Motor neuron (in vitro differentiated cells): ENCODE measurements around the gene FLRT1. TPM values are rescaled to one million over a fixed set of nuclear protein-coding genes. Genes with fewer than 3 reads are reported as not detected.
A peak's percentile ranks its signal among the peaks of the same experiment; 100 is the strongest.

ENCODE experiments used
- ATAC-seq, 8 experiments: fragments of 200-7000 bp; cut with Tn5 transposase; replicated peaks in 6 of 8; 2 replicates each; pipeline ENCODE4 v1.8.0; 2021; ENCODE audit warnings: mild to moderate bottlenecking in 8 of 8, moderate library complexity in 8 of 8
- H3K27ac ChIP-seq, 2 donors: fragments of 250-450 bp; sonication (Bioruptor Pico); 2 replicates each; pipeline ENCODE4 v1.9.0; 2021; ENCODE audit warnings: antibody characterized with exemption in 2 of 2, mild to moderate bottlenecking in 2 of 2, moderate library complexity in 1 of 2
- H3K4me1 ChIP-seq, 2 donors: fragments of 250-450 bp; sonication (Bioruptor Pico); replicated peaks in 1 of 2; 2 replicates each; pipeline ENCODE4 v1.6.1; 2021; ENCODE audit warnings: antibody characterized with exemption in 2 of 2, mild to moderate bottlenecking in 2 of 2, moderate library complexity in 1 of 2
- H3K4me3 ChIP-seq, 5 donors: fragments of 250-450 bp; sonication (Bioruptor Pico); 2 replicates each; pipeline ENCODE4 v1.9.0; 2021; ENCODE audit warnings: antibody characterized with exemption in 5 of 5, mild to moderate bottlenecking in 5 of 5, moderate library complexity in 4 of 5
- WGBS, 10 experiments: fragments of 450-650 bp; shearing (Covaris generic); methylation state at CpG; one replicate each; pipeline ENCODE4 v1.0.0; 2022; 5-methylcytosine and 5-hydroxymethylcytosine counted together
- in situ Hi-C, 9 experiments: fragments of 400-800 bp; cut with MboI; loops; one replicate each; pipeline ENCODE4 v1.15.0; 2021; ENCODE audit warnings: low sequenced_read_pairs in 9 of 9, low pct_unique_long_range_greater_than_20kb in 2 of 9; ENCODE audit not compliant: unreplicated experiment in 9 of 9
- total RNA-seq, 8 experiments: library from RNA; unstranded; fragments of 300-600 nt; gene quantifications; 2 replicates each; pipeline versions ENCODE4 v1.2.3 to v1.2.4, GENCODE V29; 2022

FLRT1 gene
- total RNA-seq, 8 experiments from 2014 or later: 0.31 to 10.1 (median 3.6) TPM

GRCh38 chr11:64056861-64057260, 21.1 kb downstream of the FLRT1 start:
- Histone ChIP-seq H3K4me3 (no peak overlapping the region), H3K4me1 (peaks cover 56 to 60% of the 10 kb centered on the region in 2 donors), H3K27ac (no peak overlapping the region)
- in situ Hi-C loops: no loop called here
- no peak for ATAC-seq
- WGBS, 10 experiments: 53 to 94% (median 76%) methylated on average over 2 to 6 of the region's 13 CpGs; no CpG with 5 or more reads in 6 of the 10 experiments

GRCh38 chr11:64057890-64058289, 22.2 kb downstream of the FLRT1 start:
- ATAC-seq: no peak
- in situ Hi-C loops: no loop called here
- no peak overlapping the region for H3K27ac ChIP-seq
- peaks cover 57 to 60% of the 10 kb centered on the region in 2 donors for H3K4me1 ChIP-seq
- H3K4me3 ChIP-seq: no peak overlapping the region
- WGBS, 10 experiments: 74 to 100% (median 96%) methylated on average over 1 to 9 of the region's 10 CpGs; no CpG with 5 or more reads in 4 of the 10 experiments

GRCh38 chr11:64058494-64058893, 22.8 kb downstream of the FLRT1 start:
- H3K4me3 ChIP-seq: no peak overlapping the region
- no CpG with 5 or more reads among the region's 17 CpGs for WGBS, 10 experiments
- no peak for ATAC-seq
- H3K27ac ChIP-seq: no peak overlapping the region
- in situ Hi-C loops: no loop called here
- peaks cover 58 to 60% of the 10 kb centered on the region in 2 donors for H3K4me1 ChIP-seq

- no peak for ATAC-seq
- peak overlapping the region in 1 of 2 donors; percentile 33 for H3K27ac ChIP-seq
- 15 to 80% (median 53%) methylated on average over 1 to 6 of the region's 24 CpGs; no CpG with 5 or more reads in 7 of the 10 experiments for WGBS, 10 experiments
- H3K4me3 ChIP-seq: no peak overlapping the region
- H3K4me1 ChIP-seq: peaks cover 62 to 64% of the 10 kb centered on the region in 2 donors
- in situ Hi-C loops: no loop called here
Observed at GRCh38 chr11:64059339-64060140, 23.8 kb downstream of the FLRT1 start.

GRCh38 chr11:64060263-64060860, 24.6 kb downstream of the FLRT1 start:
- peaks cover 59 to 61% of the 10 kb centered on the region in 2 donors for H3K4me1 ChIP-seq
- ATAC-seq: peak in 3 of 8 experiments; percentile 6 to 15 (median 12)
- WGBS, 10 experiments: 0 to 80% (median 2%) methylated on average over 1 to 17 of the region's 35 CpGs; no CpG with 5 or more reads in 5 of the 10 experiments
- in situ Hi-C loops: no loop called here
- H3K4me3 ChIP-seq: peak overlapping the region; percentile 7 to 42 (median 25)
- peak overlapping the region; percentile 33 to 55 for H3K27ac ChIP-seq

GRCh38 chr11:64060861-64061444, 25.2 kb downstream of the FLRT1 start:
- WGBS, 10 experiments: 0 to 1% methylated on average over 11 to 18 of the region's 42 CpGs; no CpG with 5 or more reads in 8 of the 10 experiments
- H3K4me3 ChIP-seq: peak overlapping the region; percentile 7 to 42 (median 25)
- peak overlapping the region; percentile 33 to 55 for H3K27ac ChIP-seq
- ATAC-seq: peak; percentile 71 to 88 (median 80)
- in situ Hi-C loops: no loop called here
- peaks cover 53 to 58% of the 10 kb centered on the region in 2 donors for H3K4me1 ChIP-seq

- ATAC-seq: no peak
- Histone ChIP-seq H3K4me3 (no peak overlapping the region), H3K4me1 (peaks cover 59 to 66% of the 10 kb centered on the region in 2 donors), H3K27ac (no peak overlapping the region)
- in situ Hi-C loops: no loop called here
- 70 to 100% (median 84%) methylated on average over 1 to 6 of the region's 16 CpGs; no CpG with 5 or more reads in 5 of the 10 experiments for WGBS, 10 experiments
Observed at GRCh38 chr11:64062185-64063039, 26.7 kb downstream of the FLRT1 start.

GRCh38 chr11:64063777-64064176, 28.0 kb downstream of the FLRT1 start:
- in situ Hi-C loops: no loop called here
- H3K4me1 ChIP-seq: peaks cover 69 to 79% of the 10 kb centered on the region in 2 donors
- H3K27ac ChIP-seq: peak overlapping the region in 1 of 2 donors; percentile 11

GRCh38 chr11:64064374-64065140, 28.8 kb downstream of the FLRT1 start:
- peak overlapping the region in 1 of 2 donors; percentile 11 for H3K27ac ChIP-seq
- ATAC-seq: no peak
- WGBS, 10 experiments: 70 to 100% (median 95%) methylated on average over 2 to 9 of the region's 17 CpGs; no CpG with 5 or more reads in 2 of the 10 experiments
- in situ Hi-C loops: no loop called here
- no peak overlapping the region for H3K4me3 ChIP-seq
- peaks cover 72 to 83% of the 10 kb centered on the region in 2 donors for H3K4me1 ChIP-seq

More at GRCh38 chr11:64063777-64064176, 28.0 kb downstream of the FLRT1 start:
- peak in 5 of 8 experiments; percentile 6 to 23 (median 10) for ATAC-seq
- no peak overlapping the region for H3K4me3 ChIP-seq
- 27 to 100% (median 38%) methylated on average over 3 to 13 of the region's 13 CpGs; no CpG with 5 or more reads in 5 of the 10 experiments for WGBS, 10 experiments

GRCh38 chr11:64065141-64065465, 29.4 kb downstream of the FLRT1 start:
- no peak overlapping the region for H3K4me3 ChIP-seq
- H3K27ac ChIP-seq: no peak overlapping the region
- 60 to 91% (median 70%) methylated on average over 1 to 9 of the region's 11 CpGs; no CpG with 5 or more reads in 7 of the 10 experiments for WGBS, 10 experiments
- no peak for ATAC-seq
- peaks cover 72 to 83% of the 10 kb centered on the region in 2 donors for H3K4me1 ChIP-seq
- in situ Hi-C loops: no loop called here

GRCh38 chr11:64065712-64066111, 30.0 kb downstream of the FLRT1 start:
- in situ Hi-C loops: no loop called here

More at GRCh38 chr11:64065712-64066111, 30.0 kb downstream of the FLRT1 start:
- peaks cover 72 to 83% of the 10 kb centered on the region in 2 donors for H3K4me1 ChIP-seq
- H3K27ac ChIP-seq: no peak overlapping the region
- H3K4me3 ChIP-seq: no peak overlapping the region
- ATAC-seq: no peak
- WGBS, 10 experiments: 80 to 100% (median 97%) methylated on average over 1 to 3 of the region's 10 CpGs; no CpG with 5 or more reads in 4 of the 10 experiments
